Measurements from ENCODE around the gene HSD17B12.

- TF ChIP-seq EZH2phosphoT487 (IDR thresholded peaks at IDR 0.05; ENCODE audit: low read depth, severe bottlenecking, unreplicated experiment) (no peak), EZH2 (IDR thresholded peaks at IDR 0.05; ENCODE audit: borderline replicate concordance) (no peak)
- TF ChIP-seq, protein P1, sequence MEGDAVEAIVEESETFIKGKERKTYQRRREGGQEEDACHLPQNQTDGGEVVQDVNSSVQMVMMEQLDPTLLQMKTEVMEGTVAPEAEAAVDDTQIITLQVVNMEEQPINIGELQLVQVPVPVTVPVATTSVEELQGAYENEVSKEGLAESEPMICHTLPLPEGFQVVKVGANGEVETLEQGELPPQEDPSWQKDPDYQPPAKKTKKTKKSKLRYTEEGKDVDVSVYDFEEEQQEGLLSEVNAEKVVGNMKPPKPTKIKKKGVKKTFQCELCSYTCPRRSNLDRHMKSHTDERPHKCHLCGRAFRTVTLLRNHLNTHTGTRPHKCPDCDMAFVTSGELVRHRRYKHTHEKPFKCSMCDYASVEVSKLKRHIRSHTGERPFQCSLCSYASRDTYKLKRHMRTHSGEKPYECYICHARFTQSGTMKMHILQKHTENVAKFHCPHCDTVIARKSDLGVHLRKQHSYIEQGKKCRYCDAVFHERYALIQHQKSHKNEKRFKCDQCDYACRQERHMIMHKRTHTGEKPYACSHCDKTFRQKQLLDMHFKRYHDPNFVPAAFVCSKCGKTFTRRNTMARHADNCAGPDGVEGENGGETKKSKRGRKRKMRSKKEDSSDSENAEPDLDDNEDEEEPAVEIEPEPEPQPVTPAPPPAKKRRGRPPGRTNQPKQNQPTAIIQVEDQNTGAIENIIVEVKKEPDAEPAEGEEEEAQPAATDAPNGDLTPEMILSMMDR (IDR thresholded peaks at IDR 0.05; ENCODE audit: poor library complexity), result no peak
Observed at GRCh38 chr11:43735115-43735514, 54.6 kb downstream of the HSD17B12 start.
